Neural progenitor cell (in vitro differentiated cells): ENCODE results near the gene ZBTB46.

Experiments used
- EZH2phosphoT487 ChIP-seq: fragments of 200-600 bp; sonication (generic); IDR thresholded peaks from 2 replicates; pipeline ENCODE4 v1.6.1; 2017; ENCODE audit warnings: antibody characterized with exemption
- TF ChIP-seq, protein P1 (sequence below): fragments of 200-600 bp; sonication (generic); IDR thresholded peaks from 2 replicates; pipeline ENCODE4 v1.5.1; 2017; ENCODE audit warnings: antibody characterized with exemption, mild to moderate bottlenecking

DNA sequence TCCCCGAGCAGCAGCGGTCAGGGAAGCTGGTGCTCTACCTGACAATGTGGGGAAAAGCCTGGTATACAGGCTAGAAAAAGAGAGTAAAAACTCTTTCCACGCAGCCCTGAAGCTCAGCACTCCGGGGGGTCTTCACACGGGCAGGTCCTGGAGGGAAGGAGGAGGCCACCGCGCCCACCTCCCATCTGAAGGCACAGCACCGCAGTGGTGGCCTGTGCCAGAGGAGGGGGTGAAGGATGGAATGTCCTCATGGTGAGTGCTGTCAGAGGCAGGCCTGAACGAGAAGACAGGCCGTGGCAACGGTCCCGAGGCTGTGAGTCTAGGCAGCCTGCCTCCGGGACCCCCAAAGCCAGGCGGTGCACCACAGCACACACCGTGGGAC is 85.6 kb downstream of the ZBTB46 start:
- TF ChIP-seq, protein P1, sequence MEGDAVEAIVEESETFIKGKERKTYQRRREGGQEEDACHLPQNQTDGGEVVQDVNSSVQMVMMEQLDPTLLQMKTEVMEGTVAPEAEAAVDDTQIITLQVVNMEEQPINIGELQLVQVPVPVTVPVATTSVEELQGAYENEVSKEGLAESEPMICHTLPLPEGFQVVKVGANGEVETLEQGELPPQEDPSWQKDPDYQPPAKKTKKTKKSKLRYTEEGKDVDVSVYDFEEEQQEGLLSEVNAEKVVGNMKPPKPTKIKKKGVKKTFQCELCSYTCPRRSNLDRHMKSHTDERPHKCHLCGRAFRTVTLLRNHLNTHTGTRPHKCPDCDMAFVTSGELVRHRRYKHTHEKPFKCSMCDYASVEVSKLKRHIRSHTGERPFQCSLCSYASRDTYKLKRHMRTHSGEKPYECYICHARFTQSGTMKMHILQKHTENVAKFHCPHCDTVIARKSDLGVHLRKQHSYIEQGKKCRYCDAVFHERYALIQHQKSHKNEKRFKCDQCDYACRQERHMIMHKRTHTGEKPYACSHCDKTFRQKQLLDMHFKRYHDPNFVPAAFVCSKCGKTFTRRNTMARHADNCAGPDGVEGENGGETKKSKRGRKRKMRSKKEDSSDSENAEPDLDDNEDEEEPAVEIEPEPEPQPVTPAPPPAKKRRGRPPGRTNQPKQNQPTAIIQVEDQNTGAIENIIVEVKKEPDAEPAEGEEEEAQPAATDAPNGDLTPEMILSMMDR, result no peak
- no peak for TF ChIP-seq EZH2phosphoT487
